Non-pigmented ciliary epithelial cell (primary cell): ENCODE results near the gene SLC6A16.
"Not testable (repeated sequence)": the region's sequence is repeated elsewhere in the genome, so short reads cannot be mapped to it uniquely, and the experiment has no call there.

ENCODE experiments used
- DNase-seq: peaks from one replicate; pipeline ENCODE4 v3.0.0-alpha.2; 2010; ENCODE audit warnings: low read depth

The SLC6A16 gene

GRCh38 chr19:49344505-49345423 is 19.8 kb upstream of the SLC6A16 start:
- DNase-seq = no peak

- no peak for DNase-seq
These were observed 18.1 kb upstream of the SLC6A16 start for GRCh38 chr19:49343123-49343522.

GRCh38 chr19:49342291-49342721 is 17.3 kb upstream of the SLC6A16 start:
- DNase-seq = no peak

- no peak for DNase-seq
These were observed 16.1 kb upstream of the SLC6A16 start for GRCh38 chr19:49340865-49341718.

- no peak for DNase-seq
These were observed 15.3 kb upstream of the SLC6A16 start for GRCh38 chr19:49340069-49340864.

- DNase-seq = peak; percentile 63
These were observed 14.5 kb upstream of the SLC6A16 start for GRCh38 chr19:49339301-49340068.

- DNase-seq = no peak
These were observed 13.8 kb upstream of the SLC6A16 start for GRCh38 chr19:49338691-49339300.

GRCh38 chr19:49338023-49338677 is 13.2 kb upstream of the SLC6A16 start:
- DNase-seq = no peak

GRCh38 chr19:49337267-49338022 is 12.5 kb upstream of the SLC6A16 start:
- DNase-seq = no peak

- no peak for DNase-seq
These were observed 11.7 kb upstream of the SLC6A16 start for GRCh38 chr19:49336482-49337266.

GRCh38 chr19:49335784-49336481 is 10.9 kb upstream of the SLC6A16 start:
- DNase-seq = no peak

GRCh38 chr19:49335071-49335783 is 10.2 kb upstream of the SLC6A16 start, which contains the start of gene CD37:
CD37 (plus strand) TSS chr19:49335406; CDS start chr19:49335541, 135 bp downstream.
- DNase-seq = no peak

GRCh38 chr19:49333811-49334288 is 8.9 kb upstream of the SLC6A16 start:
- DNase-seq = no peak

- no peak for DNase-seq
These were observed 8.4 kb upstream of the SLC6A16 start for GRCh38 chr19:49333418-49333805.

- DNase-seq = not testable (repeated sequence)
These were observed 7.9 kb upstream of the SLC6A16 start for GRCh38 chr19:49332691-49333417.

- DNase-seq = no peak
These were observed 6.6 kb upstream of the SLC6A16 start for GRCh38 chr19:49331616-49332055.
